ENCODE measurements around the gene UBE2R2. TPM values are rescaled to one million over a fixed set of nuclear protein-coding genes. Genes with fewer than 3 reads are reported as not detected.
A peak's percentile ranks its signal among the peaks of the same experiment; 100 is the strongest.
"Not testable (repeated sequence)": the region's sequence is repeated elsewhere in the genome, so short reads cannot be mapped to it uniquely, and the experiment has no call there.

The UBE2R2 gene
- total RNA-seq, 3 donors from 2014 or later, result 32.1 to 55.5 (median 34.4) TPM

- no peak for DNase-seq
- peaks cover 26% of the 10 kb centered on the region for H3K4me1 ChIP-seq (ENCODE audit: low read depth)
Observed at GRCh38 chr9:33818847-33819500, 2.0 kb downstream of the UBE2R2 start.

GRCh38 chr9:33820231-33820745 lies 3.3 kb downstream of the UBE2R2 start:
- no peaks in the 10 kb centered on the region for H3K9me3 ChIP-seq
- ATAC-seq, result no peak
- no peaks in the 10 kb centered on the region for H3K36me3 ChIP-seq (ENCODE audit: low read depth)
- TF ChIP-seq CTCF (IDR thresholded peaks at IDR 0.05), result no peak
- intact Hi-C loops (cut with DNase I, micrococcal nuclease), result no loop called here
- H3K4me3 ChIP-seq, result no peak overlapping the region
- no peak for DNase-seq
- peaks cover 22% of the 10 kb centered on the region for H3K4me1 ChIP-seq (ENCODE audit: low read depth)

More at GRCh38 chr9:33818847-33819500, 2.0 kb downstream of the UBE2R2 start:
- no peak for ATAC-seq
- Histone ChIP-seq H3K9me3 (no peaks in the 10 kb centered on the region), H3K4me3 (peak overlapping the region; percentile 22), H3K36me3 (ENCODE audit: low read depth) (no peaks in the 10 kb centered on the region)
- no peak for TF ChIP-seq CTCF (IDR thresholded peaks at IDR 0.05)
- intact Hi-C loops (cut with DNase I, micrococcal nuclease), result no loop called here

- ATAC-seq, result no peak
- Histone ChIP-seq H3K4me1 (ENCODE audit: low read depth) (peaks cover 11% of the 10 kb centered on the region), H3K4me3 (no peak overlapping the region), H3K9me3 (no peaks in the 10 kb centered on the region), H3K36me3 (ENCODE audit: low read depth) (no peaks in the 10 kb centered on the region)
- no peak for TF ChIP-seq CTCF (IDR thresholded peaks at IDR 0.05)
- no peak for DNase-seq
- intact Hi-C loops (cut with DNase I, micrococcal nuclease), result no loop called here
Observed at GRCh38 chr9:33823801-33824200, 6.8 kb downstream of the UBE2R2 start.

- DNase-seq; H3K9me3 ChIP-seq; H3K4me1 ChIP-seq (ENCODE audit: low read depth); intact Hi-C loops (cut with DNase I, micrococcal nuclease); H3K36me3 ChIP-seq (ENCODE audit: low read depth); H3K4me3 ChIP-seq; ATAC-seq: not testable (repeated sequence)
Observed at GRCh38 chr9:33827285-33827684, 10.3 kb downstream of the UBE2R2 start.

- H3K36me3 ChIP-seq (ENCODE audit: low read depth); intact Hi-C loops (cut with DNase I, micrococcal nuclease); H3K4me3 ChIP-seq; H3K9me3 ChIP-seq; H3K4me1 ChIP-seq (ENCODE audit: low read depth); DNase-seq; ATAC-seq: not testable (repeated sequence)
Observed at GRCh38 chr9:33829641-33830230, 12.8 kb downstream of the UBE2R2 start.

GRCh38 chr9:33835625-33836260 lies 18.8 kb downstream of the UBE2R2 start:
- Histone ChIP-seq H3K36me3 (ENCODE audit: low read depth) (no peaks in the 10 kb centered on the region), H3K4me1 (ENCODE audit: low read depth) (peaks cover 22% of the 10 kb centered on the region), H3K4me3 (no peak overlapping the region), H3K9me3 (no peaks in the 10 kb centered on the region)
- peak; percentile 18 for ATAC-seq
- intact Hi-C loops (cut with DNase I, micrococcal nuclease), result no loop called here
- no peak for DNase-seq
- TF ChIP-seq CTCF (IDR thresholded peaks at IDR 0.05), result no peak

GRCh38 chr9:33836261-33836660 lies 19.3 kb downstream of the UBE2R2 start:
- DNase-seq; H3K36me3 ChIP-seq (ENCODE audit: low read depth); H3K4me3 ChIP-seq; intact Hi-C loops (cut with DNase I, micrococcal nuclease); H3K9me3 ChIP-seq: not testable (repeated sequence)
- peak; percentile 42 for ATAC-seq
- peaks cover 27% of the 10 kb centered on the region for H3K4me1 ChIP-seq (ENCODE audit: low read depth)
